ENCODE results near the gene TMEM164. TPM values are rescaled to one million over a fixed set of nuclear protein-coding genes. Genes with fewer than 3 reads are reported as not detected.

The TMEM164 gene
- total and polyA plus RNA-seq, 10 of the 15 experiments (the other 5 are each of a cell fraction or from before 2014, with no cell fraction given), result 0.61 to 18.3 (median 7.0) TPM

- Histone ChIP-seq H3K4me3 (no peak overlapping the region), H3K36me3 (ENCODE audit: control insufficient read depth in 2 of 2, insufficient read depth in 2 of 2, low read length in 1 of 2) (no peaks in the 10 kb centered on the region), H2AFZ (ENCODE audit: control insufficient read depth, low read depth, low read length) (no peak overlapping the region), H3K9me3 (replicated peaks; ENCODE audit: control insufficient read depth, insufficient read depth, low read length) (no peaks in the 10 kb centered on the region; the same call in 2 of the 3 replicates), H3K4me2 (ENCODE audit: control insufficient read depth, insufficient read depth) (no peak overlapping the region), H3K27ac (ENCODE audit: control insufficient read depth, insufficient read depth) (no peak overlapping the region), H3K27me3 (replicated peaks in 1 of 2; ENCODE audit: control insufficient read depth in 2 of 2, insufficient read depth in 2 of 2, low read length in 1 of 2) (no peaks in the 10 kb centered on the region), H4K20me1 (ENCODE audit: control insufficient read depth, insufficient read depth) (no peaks in the 10 kb centered on the region), H3K79me2 (ENCODE audit: control insufficient read depth, insufficient read depth, low read length) (no peaks in the 10 kb centered on the region), H3K4me1 (ENCODE audit: control insufficient read depth, insufficient read depth, low read length) (no peaks in the 10 kb centered on the region), H3K9ac (ENCODE audit: control insufficient read depth, insufficient read depth, low read length) (no peak overlapping the region)
- DNase-seq (ENCODE audit: low read depth, low spot score), result no peak
- in situ Hi-C loops (cut with MboI) (no loop called here), intact Hi-C loops (cut with micrococcal nuclease; ENCODE audit: unreplicated experiment) (no loop called here)
- no peak for FAIRE-seq
- TF ChIP-seq POLR2AphosphoS2 (IDR thresholded peaks at IDR 0.05; ENCODE audit: low read depth, low read length), result no peak
- TF ChIP-seq ZNF207 (IDR thresholded peaks at IDR 0.05; ENCODE audit: borderline replicate concordance), result no peak
- no peak for TF ChIP-seq MXI1 (IDR thresholded peaks at IDR 0.05; ENCODE audit: low read depth, low read length)
- TF ChIP-seq GABPA (IDR thresholded peaks at IDR 0.05; ENCODE audit: low read depth), result no peak
- TF ChIP-seq CREM (IDR thresholded peaks at IDR 0.05; ENCODE audit: low read depth), result no peak
- TF ChIP-seq JUND (IDR thresholded peaks at IDR 0.05; ENCODE audit: low read depth, low read length), result no peak
- no peak for TF ChIP-seq MYC (IDR thresholded peaks at IDR 0.05; ENCODE audit: insufficient read depth, insufficient read length, insufficient replicate concordance, low read length, severe bottlenecking)
- TF ChIP-seq ZNF687 (IDR thresholded peaks at IDR 0.05), result no peak
- no peak for TF ChIP-seq YBX1 (IDR thresholded peaks at IDR 0.05)
- TF ChIP-seq CHD4 (IDR thresholded peaks at IDR 0.05), result no peak
- no peak for TF ChIP-seq TAF1 (IDR thresholded peaks at IDR 0.05; ENCODE audit: borderline replicate concordance, low read depth, low read length)
- TF ChIP-seq STAT1 (conservative IDR thresholded peaks at IDR 0.05), result no peak
- SMC1A ChIA-PET (ENCODE audit: uncharacterized antibody, unreplicated experiment), result interaction anchor here (1.0 to 1.1 kb wide), 4 partner anchors 8 to 15 kb away, joined by 3 to 6 read pairs (median 3); no protein-coding TSS in a partner anchor
- 38% methylated on average over 1 of the region's 1 CpG for whole genome bisulfite sequencing (ENCODE audit: insufficient coverage, insufficient replicate concordance, low lambda C conversion rate, missing lambda C conversion rate)
- POLR2A ChIA-PET, result no interaction called here
- ATAC-seq, result no peak
- RAD21 ChIA-PET (ENCODE audit: unreplicated experiment), result interaction anchor here (1.7 kb wide), 1 partner anchor 90 kb away, joined by 3 read pairs; no protein-coding TSS in a partner anchor
- CTCF ChIA-PET, result interaction anchor here (0.7 to 1.7 kb wide), 4 partner anchors 13 to 165 kb away, joined by 3 to 5 read pairs (median 4); no protein-coding TSS in a partner anchor
- BruUV-seq (replicated peaks), result no TSS peak
Measured at GRCh38 chrX:110056419-110056818, 53.5 kb downstream of the TMEM164 start.

Data from GM12878 (cell line).